CD4-positive, alpha-beta T cell treated with Interleukin-15 for 4 hours (primary cell): Measurements from ENCODE around the gene ZMYND10.
A peak's percentile ranks its signal among the peaks of the same experiment; 100 is the strongest.

Experiments
- DNase-seq: peaks from one replicate; pipeline ENCODE4 v3.0.0-alpha.2; 2020; ENCODE audit warnings: low spot score

Gene ZMYND10

GRCh38 chr3:50345586-50346234 lies at the start of gene ZMYND10:
Gene ZMYND10 (minus strand): TSS chr3:50345732. CDS start chr3:50345579, 153 bp downstream.
- DNase-seq = peak; percentile 80

GRCh38 chr3:50393061-50393460 lies 47.5 kb upstream of the ZMYND10 start:
- DNase-seq = no peak

GRCh38 chr3:50392101-50392715 lies 46.7 kb upstream of the ZMYND10 start:
- no peak for DNase-seq

GRCh38 chr3:50390508-50391224 lies 45.1 kb upstream of the ZMYND10 start:
- DNase-seq = no peak

GRCh38 chr3:50389414-50389767 lies 43.9 kb upstream of the ZMYND10 start:
- no peak for DNase-seq

GRCh38 chr3:50388720-50389413 lies 43.3 kb upstream of the ZMYND10 start:
- no peak for DNase-seq

- no peak for DNase-seq
These were observed 42.6 kb upstream of the ZMYND10 start for GRCh38 chr3:50388016-50388719.

GRCh38 chr3:50385754-50386153 lies 40.2 kb upstream of the ZMYND10 start:
- no peak for DNase-seq

- no peak for DNase-seq
These were observed 38.2 kb upstream of the ZMYND10 start for GRCh38 chr3:50383750-50384149.

- no peak for DNase-seq
These were observed 37.2 kb upstream of the ZMYND10 start for GRCh38 chr3:50382722-50383121.

GRCh38 chr3:50381383-50381782 lies 35.9 kb upstream of the ZMYND10 start:
- no peak for DNase-seq

- no peak for DNase-seq
These were observed 35.0 kb upstream of the ZMYND10 start for GRCh38 chr3:50380405-50381085.

GRCh38 chr3:50378757-50379156 lies 33.2 kb upstream of the ZMYND10 start:
- DNase-seq = no peak

GRCh38 chr3:50378024-50378423 lies 32.5 kb upstream of the ZMYND10 start:
- DNase-seq = no peak

GRCh38 chr3:50375258-50375931 lies 29.9 kb upstream of the ZMYND10 start:
- DNase-seq = no peak

GRCh38 chr3:50374363-50375257 lies 29.1 kb upstream of the ZMYND10 start:
- no peak for DNase-seq

GRCh38 chr3:50373146-50374051 lies 27.9 kb upstream of the ZMYND10 start:
- DNase-seq = no peak

- DNase-seq = no peak
These were observed 26.8 kb upstream of the ZMYND10 start for GRCh38 chr3:50372349-50372748.
